ENCODE data around the gene PHYHD1. TPM values are rescaled to one million over a fixed set of nuclear protein-coding genes. Genes with fewer than 3 reads are reported as not detected.

PHYHD1 gene
- 1 to 10 TPM; 1.1 to 1.4 TPM for total RNA-seq

DNA sequence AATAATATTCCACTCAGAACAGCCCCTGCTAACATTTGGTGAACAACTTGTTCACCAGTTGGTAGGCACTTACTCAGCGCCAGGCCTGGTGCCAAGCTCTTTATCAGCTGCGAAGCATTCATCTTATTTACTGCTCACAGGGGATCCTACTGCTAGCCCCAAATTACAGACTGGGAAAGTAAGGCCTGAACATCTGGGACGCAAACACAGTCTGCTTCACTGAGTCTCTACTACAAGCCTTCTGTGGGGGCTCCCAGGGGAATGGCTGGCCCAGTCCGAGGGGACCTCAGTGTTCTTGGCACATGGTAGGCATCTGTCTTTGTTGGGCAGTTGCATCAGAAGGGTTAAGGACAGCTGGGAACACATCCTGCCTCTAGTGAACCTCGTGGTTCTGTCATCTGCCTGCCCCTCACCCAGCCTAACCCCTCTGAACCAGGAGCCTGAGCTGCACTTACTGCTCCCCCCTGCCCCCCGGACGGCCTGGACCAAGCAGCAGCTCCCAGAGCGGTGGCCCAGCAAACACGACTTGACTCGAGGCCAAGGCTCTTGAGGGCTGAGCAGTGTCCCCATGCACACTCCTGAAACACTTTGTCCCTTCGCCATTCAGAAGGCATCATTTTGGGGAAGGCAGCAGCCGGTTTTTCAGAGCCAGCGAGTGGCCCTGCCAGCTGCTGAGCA lies at the start of gene PHYHD1:
Gene PHYHD1 (plus strand): TSS at position 602 of the 678 bp plus-strand sequence. CDS start 1,342 bp downstream, outside the sequence.
- Mint-ChIP-seq H3K4me3 (no peak within 1 kb of the TSS), H3K27me3 (peaks cover under 1% of the 10 kb centered on the region), H3K36me3 (ENCODE audit: low read depth) (peaks cover 22% of the 10 kb centered on the region), H3K27ac (no peak within 1 kb of the TSS), H3K9me3 (no peaks in the 10 kb centered on the region), H3K4me1 (no peaks in the 10 kb centered on the region)
- ChIA-PET CTCF (no interaction called here), POLR2A (interaction anchor here (1.7 kb wide), 1 partner anchor 19 kb away, joined by 4 read pairs; no protein-coding TSS in a partner anchor)
- DNase-seq = no peak

- H3K27me3 Mint-ChIP-seq = no peaks in the 10 kb centered on the region
- CTCF ChIA-PET = interaction anchor here (0.6 to 3.7 kb wide), 6 partner anchors 14 to 347 kb away, joined by 3 to 26 read pairs (median 4); partner anchors contain the start of gene SPOUT1
These were observed 42.9 kb upstream of the PHYHD1 start for GRCh38 chr9:128877852-128878251.

DNA sequence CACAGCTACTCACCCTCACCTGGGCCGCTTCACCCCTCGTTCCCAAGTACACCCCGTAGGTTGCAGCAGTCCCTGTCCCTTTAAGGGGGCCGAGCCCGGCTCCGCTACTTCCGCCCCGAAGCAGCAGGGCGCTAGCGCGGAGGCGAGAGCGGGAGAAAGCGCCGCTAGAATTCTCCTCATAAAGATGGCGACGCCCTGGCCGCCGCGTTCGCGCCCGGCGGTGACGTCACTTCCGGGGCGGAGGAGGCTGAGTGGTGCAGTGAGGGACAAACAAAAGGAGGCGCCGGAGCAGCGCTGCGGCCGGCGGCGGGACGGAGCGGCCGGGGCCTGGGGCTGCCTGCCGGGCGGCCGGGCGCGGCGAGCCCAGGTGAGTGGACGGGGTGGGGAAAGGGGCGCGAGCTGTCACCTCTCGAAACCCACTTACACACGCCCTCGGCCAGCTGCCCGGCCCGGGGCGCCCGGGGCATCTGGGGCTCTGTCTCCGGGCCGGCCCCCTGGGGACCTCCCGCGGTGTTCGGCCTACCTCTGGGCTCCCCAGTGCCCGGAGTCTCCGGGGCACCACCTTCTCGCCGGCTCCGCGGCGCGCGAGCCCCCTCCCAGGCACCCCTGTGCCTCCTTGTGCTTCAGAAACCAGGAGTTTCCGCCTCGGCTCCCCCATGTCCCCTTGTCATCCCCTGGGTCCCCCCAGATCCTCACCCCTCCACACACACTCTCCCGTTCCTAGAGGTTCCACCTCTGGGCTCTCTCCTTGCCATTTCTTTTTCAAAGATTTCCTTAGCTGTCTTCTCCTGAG lies 38.7 kb upstream of the PHYHD1 start, which contains the start of the genes KYAT1 and LRRC8A:
Gene KYAT1 (minus strand): TSS at position 67 of the 793 bp plus-strand sequence. CDS start 36,545 bp downstream, outside the sequence.
Gene LRRC8A (plus strand): TSS at position 250 of the 793 bp plus-strand sequence. CDS start 25,032 bp downstream, outside the sequence.
- POLR2A ChIA-PET = interaction anchor here (0.6 to 4.1 kb wide), 18 partner anchors 9 to 339 kb away, joined by 3 to 43 read pairs (median 4); partner anchors contain the start of genes DOLK, DYNC2I2, ENDOG and NUP188
- peaks cover 64% of the 10 kb centered on the region for H3K4me1 Mint-ChIP-seq
- H3K27ac Mint-ChIP-seq = peak within 1 kb of the TSS; percentile 89

More at GRCh38 chr9:128877852-128878251, 42.9 kb upstream of the PHYHD1 start:
- peaks cover 10% of the 10 kb centered on the region for H3K36me3 Mint-ChIP-seq (ENCODE audit: low read depth)
- DNase-seq = no peak
- POLR2A ChIA-PET = interaction anchor here (1.3 to 1.6 kb wide), 2 partner anchors 24 to 154 kb away, joined by 3 to 4 read pairs; partner anchors contain the start of gene ZDHHC12
- H3K4me1 Mint-ChIP-seq = peaks cover 31% of the 10 kb centered on the region
- H3K9me3 Mint-ChIP-seq = no peaks in the 10 kb centered on the region
- no peak overlapping the region for H3K4me3 Mint-ChIP-seq
- H3K27ac Mint-ChIP-seq = no peak overlapping the region

GRCh38 chr9:128882677-128883603 lies 37.8 kb upstream of the PHYHD1 start:
- H3K27me3 Mint-ChIP-seq = no peaks in the 10 kb centered on the region
- ChIA-PET CTCF (interaction anchor here (0.7 to 3.5 kb wide), 3 partner anchors 20 to 65 kb away, joined by 4 to 20 read pairs (median 5); partner anchors contain the start of gene ENDOG), POLR2A (interaction anchor here (0.6 to 4.1 kb wide), 8 partner anchors 8 to 199 kb away, joined by 3 to 43 read pairs (median 4); partner anchors contain the start of gene ENDOG)
- H3K36me3 Mint-ChIP-seq (ENCODE audit: low read depth) = peaks cover 47% of the 10 kb centered on the region
- peak overlapping the region; percentile 90 for H3K4me3 Mint-ChIP-seq
- DNase-seq = no peak
- H3K27ac Mint-ChIP-seq = peak overlapping the region; percentile 89
- H3K9me3 Mint-ChIP-seq = no peaks in the 10 kb centered on the region
- H3K4me1 Mint-ChIP-seq = peaks cover 65% of the 10 kb centered on the region

More for the DNA sequence above, 38.7 kb upstream of the PHYHD1 start, which contains the start of the genes KYAT1 and LRRC8A:
- CTCF ChIA-PET = interaction anchor here (0.6 to 3.5 kb wide), 7 partner anchors 19 to 247 kb away, joined by 3 to 20 read pairs (median 5); partner anchors contain the start of gene ENDOG
- Mint-ChIP-seq H3K9me3 (no peaks in the 10 kb centered on the region), H3K4me3 (peak within 1 kb of the TSS; percentile 93), H3K27me3 (no peaks in the 10 kb centered on the region), H3K36me3 (ENCODE audit: low read depth) (peaks cover 42% of the 10 kb centered on the region)
- DNase-seq = peak; percentile 99

GRCh38 chr9:128884164-128884563 lies 36.6 kb upstream of the PHYHD1 start:
- H3K9me3 Mint-ChIP-seq = no peaks in the 10 kb centered on the region
- CTCF ChIA-PET = interaction anchor here (2.2 kb wide), 1 partner anchor 41 kb away, joined by 6 read pairs; no protein-coding TSS in a partner anchor
- H3K4me1 Mint-ChIP-seq = peaks cover 73% of the 10 kb centered on the region
- H3K36me3 Mint-ChIP-seq (ENCODE audit: low read depth) = peaks cover 59% of the 10 kb centered on the region
- H3K4me3 Mint-ChIP-seq = peak overlapping the region; percentile 90
- POLR2A ChIA-PET = interaction anchor here (2.3 kb wide), 1 partner anchor 16 kb away, joined by 11 read pairs; no protein-coding TSS in a partner anchor
- no peak for DNase-seq
- no peaks in the 10 kb centered on the region for H3K27me3 Mint-ChIP-seq
- peak overlapping the region; percentile 35 for H3K27ac Mint-ChIP-seq

DNA sequence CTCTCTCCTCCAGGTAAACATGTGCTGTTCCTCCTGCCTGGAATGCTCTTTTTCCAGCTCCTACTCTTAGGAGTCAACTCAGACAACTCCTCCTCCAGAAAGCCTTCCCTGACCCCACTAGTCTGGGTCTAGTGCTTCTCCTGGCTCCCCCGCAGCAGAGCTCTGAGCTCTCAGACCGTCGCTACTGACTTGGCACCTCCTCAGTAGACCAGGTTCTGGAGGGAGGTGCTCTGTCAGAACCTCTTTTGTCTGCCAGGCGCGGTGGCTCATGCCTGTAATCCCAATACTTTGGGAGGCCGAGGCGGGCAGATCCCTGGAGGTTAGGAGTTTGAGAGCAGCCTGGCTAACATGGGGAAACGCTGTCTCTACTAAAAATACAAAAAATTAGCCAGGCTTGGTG lies 35.4 kb upstream of the PHYHD1 start:
- DNase-seq = no peak
- peak overlapping the region; percentile 61 for H3K27ac Mint-ChIP-seq
- POLR2A ChIA-PET = interaction anchor here (2.3 kb wide), 1 partner anchor 14 kb away, joined by 11 read pairs; no protein-coding TSS in a partner anchor
- H3K4me3 Mint-ChIP-seq = peak overlapping the region; percentile 38
- H3K27me3 Mint-ChIP-seq = no peaks in the 10 kb centered on the region
- H3K4me1 Mint-ChIP-seq = peaks cover 64% of the 10 kb centered on the region
- CTCF ChIA-PET = interaction anchor here (2.2 kb wide), 1 partner anchor 40 kb away, joined by 6 read pairs; no protein-coding TSS in a partner anchor
- H3K36me3 Mint-ChIP-seq (ENCODE audit: low read depth) = peaks cover 63% of the 10 kb centered on the region
- no peaks in the 10 kb centered on the region for H3K9me3 Mint-ChIP-seq

DNA sequence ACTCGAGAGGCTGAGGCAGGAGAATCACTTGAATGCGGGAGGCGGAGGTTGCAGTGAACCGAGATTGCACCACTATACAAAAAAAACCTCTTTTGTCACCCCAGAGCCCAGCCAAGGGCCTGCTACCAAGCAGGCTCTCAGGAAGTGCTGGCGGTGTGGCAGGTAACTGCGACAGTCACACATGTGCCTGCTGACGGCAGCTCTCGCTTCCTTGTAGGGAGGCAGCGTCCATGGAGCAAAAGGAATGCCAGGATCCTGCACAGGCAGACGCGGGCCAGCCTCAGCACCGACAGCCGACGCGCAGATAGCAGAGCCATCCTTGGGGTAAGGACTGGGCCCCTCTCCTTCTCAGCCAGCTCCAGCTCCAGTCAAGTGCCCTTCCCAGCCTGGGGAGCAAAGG lies 35.0 kb upstream of the PHYHD1 start:
- DNase-seq = no peak
- POLR2A ChIA-PET = interaction anchor here (2.3 kb wide), 1 partner anchor 14 kb away, joined by 11 read pairs; no protein-coding TSS in a partner anchor
- Mint-ChIP-seq H3K9me3 (no peaks in the 10 kb centered on the region), H3K4me3 (no peak overlapping the region), H3K4me1 (peaks cover 63% of the 10 kb centered on the region), H3K27me3 (no peaks in the 10 kb centered on the region), H3K36me3 (ENCODE audit: low read depth) (peaks cover 66% of the 10 kb centered on the region), H3K27ac (peak overlapping the region; percentile 61)
- CTCF ChIA-PET = interaction anchor here (2.2 kb wide), 1 partner anchor 39 kb away, joined by 6 read pairs; no protein-coding TSS in a partner anchor

DNA sequence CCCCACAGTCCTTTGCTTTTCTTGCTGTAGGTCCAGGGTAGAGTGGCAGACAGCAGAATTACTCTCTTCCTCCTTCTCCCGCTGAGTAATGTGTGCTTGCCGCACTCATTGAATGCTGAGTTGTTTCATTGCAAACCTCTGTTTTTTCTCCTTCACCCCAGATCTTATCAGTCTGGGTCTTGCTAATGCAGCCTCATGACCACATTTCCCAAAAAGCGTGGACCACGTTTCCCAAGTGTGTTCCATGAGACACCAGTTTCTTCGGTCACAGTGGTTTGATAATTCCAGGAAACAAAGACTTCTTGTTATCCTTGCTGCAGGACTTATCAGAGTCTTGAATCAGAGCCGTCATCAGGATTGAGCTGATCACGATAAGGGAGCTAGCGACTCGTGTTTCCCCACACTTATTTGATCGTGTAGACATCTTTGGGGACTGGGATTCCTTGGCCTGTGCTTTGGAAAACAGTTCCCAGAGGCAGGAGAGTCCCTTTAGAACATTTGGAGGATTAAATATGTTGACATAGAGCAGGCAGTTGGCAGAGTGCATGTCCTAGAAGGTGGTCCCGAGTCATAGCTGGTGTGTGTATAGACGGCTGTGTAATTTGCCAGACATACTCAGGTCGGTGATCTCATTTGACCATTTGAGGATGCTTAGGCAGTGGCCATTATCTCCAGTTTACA lies 34.4 kb upstream of the PHYHD1 start:
- DNase-seq = no peak
- H3K4me1 Mint-ChIP-seq = peaks cover 64% of the 10 kb centered on the region
- peak overlapping the region; percentile 61 for H3K27ac Mint-ChIP-seq
- no peak overlapping the region for H3K4me3 Mint-ChIP-seq
- ChIA-PET CTCF (no interaction called here), POLR2A (interaction anchor here (2.3 kb wide), 1 partner anchor 13 kb away, joined by 11 read pairs; no protein-coding TSS in a partner anchor)
- H3K36me3 Mint-ChIP-seq (ENCODE audit: low read depth) = peaks cover 68% of the 10 kb centered on the region
- H3K27me3 Mint-ChIP-seq = no peaks in the 10 kb centered on the region
- H3K9me3 Mint-ChIP-seq = no peaks in the 10 kb centered on the region

DNA sequence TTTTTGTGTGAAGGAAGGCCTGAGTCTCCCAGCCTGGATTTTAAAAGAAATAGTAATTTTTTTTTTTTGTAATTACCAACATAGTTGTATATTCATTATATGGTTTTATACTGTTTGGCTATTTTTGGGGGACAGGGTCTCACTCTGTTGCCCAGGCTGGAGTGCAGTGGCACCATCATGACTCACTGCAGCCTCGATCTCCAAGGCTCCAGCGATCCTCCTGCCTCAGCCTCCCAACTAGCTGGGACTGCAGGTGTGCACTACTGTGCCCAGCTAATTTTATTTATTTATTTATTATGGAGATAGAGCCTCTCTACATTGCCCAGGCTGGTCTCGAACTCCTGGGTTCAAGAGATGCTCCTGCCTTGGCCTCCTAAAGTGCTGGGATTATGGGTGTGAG lies 33.7 kb upstream of the PHYHD1 start:
- H3K27me3 Mint-ChIP-seq = no peaks in the 10 kb centered on the region
- H3K4me1 Mint-ChIP-seq = peaks cover 71% of the 10 kb centered on the region
- H3K36me3 Mint-ChIP-seq (ENCODE audit: low read depth) = peaks cover 69% of the 10 kb centered on the region
- H3K4me3 Mint-ChIP-seq = no peak overlapping the region
- no peaks in the 10 kb centered on the region for H3K9me3 Mint-ChIP-seq
- H3K27ac Mint-ChIP-seq = peak overlapping the region; percentile 16
- ChIA-PET CTCF (no interaction called here), POLR2A (no interaction called here)
- DNase-seq = no peak

DNA sequence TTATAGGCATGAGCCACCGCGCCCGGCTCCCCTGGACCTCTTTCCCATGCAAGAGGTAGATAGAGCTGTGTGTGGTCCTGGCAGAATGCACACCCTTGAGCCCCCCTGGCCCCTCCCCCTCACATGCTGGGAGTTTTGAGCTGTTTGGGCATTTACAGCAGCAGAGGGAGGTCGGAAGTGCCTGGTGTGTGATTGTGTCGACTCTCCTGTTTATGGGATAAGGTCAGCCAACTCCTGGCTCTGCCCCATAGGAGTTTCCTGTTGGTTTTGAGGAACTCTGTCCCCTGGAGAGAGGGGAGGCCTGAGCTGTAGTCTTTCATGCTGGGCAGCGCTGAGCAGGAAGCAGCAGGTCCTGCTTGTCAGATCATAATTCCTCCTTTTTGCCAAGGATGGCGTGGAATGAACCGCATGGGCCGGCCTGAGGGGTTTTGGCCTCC lies 32.9 kb upstream of the PHYHD1 start:
- Mint-ChIP-seq H3K27me3 (no peaks in the 10 kb centered on the region), H3K36me3 (ENCODE audit: low read depth) (peaks cover 63% of the 10 kb centered on the region), H3K4me3 (no peak overlapping the region), H3K4me1 (peaks cover 77% of the 10 kb centered on the region), H3K9me3 (no peaks in the 10 kb centered on the region), H3K27ac (peak overlapping the region; percentile 21)
- POLR2A ChIA-PET = interaction anchor here (2.2 kb wide), 1 partner anchor 11 kb away, joined by 8 read pairs; no protein-coding TSS in a partner anchor
- CTCF ChIA-PET = no interaction called here
- no peak for DNase-seq
